Measurements from ENCODE around the gene VPS13D. TPM values are rescaled to one million over a fixed set of nuclear protein-coding genes. Genes with fewer than 3 reads are reported as not detected.

The VPS13D gene
- total RNA-seq, 1 experiment from 2014 or later = 31.6 TPM

DNA sequence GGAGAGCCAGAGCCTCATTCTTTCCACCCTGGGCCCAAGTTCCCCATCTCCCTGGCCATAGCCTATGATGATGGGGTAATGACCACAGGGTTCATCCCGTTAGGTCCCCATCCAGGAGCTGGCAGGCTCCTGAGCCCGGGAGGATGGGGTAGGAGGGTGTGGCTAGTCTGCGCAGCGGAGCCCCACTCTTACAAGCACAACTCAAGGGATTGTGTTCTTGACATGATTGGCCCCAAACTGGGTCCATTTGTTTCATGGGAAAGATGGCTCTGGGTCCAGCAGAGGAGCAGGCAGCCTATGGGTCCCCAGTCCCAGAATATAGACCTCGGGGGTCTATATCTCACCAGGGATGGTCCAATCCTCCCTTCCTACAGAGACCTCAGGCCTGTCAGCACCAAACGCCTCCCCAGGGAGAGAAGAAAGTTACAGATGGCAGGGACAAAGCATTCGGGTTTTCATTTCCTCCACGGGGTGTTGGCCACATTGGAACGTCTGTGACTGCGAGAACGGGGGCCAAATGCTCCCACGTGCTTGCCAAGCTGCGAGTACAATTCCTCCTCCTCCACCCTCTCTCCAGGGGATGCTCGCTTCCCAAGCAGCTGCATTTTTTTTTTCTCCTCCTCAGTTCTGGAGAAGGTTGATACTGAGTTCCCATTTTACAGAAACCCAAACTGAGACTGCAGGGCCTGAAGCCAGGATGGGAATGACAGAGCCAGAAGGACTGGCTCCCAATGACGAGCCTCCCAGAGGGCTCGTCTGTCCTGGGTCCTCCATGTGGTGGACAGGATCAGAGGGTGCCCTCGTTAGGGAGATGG is 317.1 kb downstream of the VPS13D start:
- H3K9me2 ChIP-seq (ENCODE audit: insufficient read depth) = no peaks in the 10 kb centered on the region
- H3K27ac ChIP-seq (ENCODE audit: low read depth, low read length) = no peak overlapping the region
- TF ChIP-seq EZH2 (IDR thresholded peaks at IDR 0.05) = no peak
- TF ChIP-seq, protein P1, sequence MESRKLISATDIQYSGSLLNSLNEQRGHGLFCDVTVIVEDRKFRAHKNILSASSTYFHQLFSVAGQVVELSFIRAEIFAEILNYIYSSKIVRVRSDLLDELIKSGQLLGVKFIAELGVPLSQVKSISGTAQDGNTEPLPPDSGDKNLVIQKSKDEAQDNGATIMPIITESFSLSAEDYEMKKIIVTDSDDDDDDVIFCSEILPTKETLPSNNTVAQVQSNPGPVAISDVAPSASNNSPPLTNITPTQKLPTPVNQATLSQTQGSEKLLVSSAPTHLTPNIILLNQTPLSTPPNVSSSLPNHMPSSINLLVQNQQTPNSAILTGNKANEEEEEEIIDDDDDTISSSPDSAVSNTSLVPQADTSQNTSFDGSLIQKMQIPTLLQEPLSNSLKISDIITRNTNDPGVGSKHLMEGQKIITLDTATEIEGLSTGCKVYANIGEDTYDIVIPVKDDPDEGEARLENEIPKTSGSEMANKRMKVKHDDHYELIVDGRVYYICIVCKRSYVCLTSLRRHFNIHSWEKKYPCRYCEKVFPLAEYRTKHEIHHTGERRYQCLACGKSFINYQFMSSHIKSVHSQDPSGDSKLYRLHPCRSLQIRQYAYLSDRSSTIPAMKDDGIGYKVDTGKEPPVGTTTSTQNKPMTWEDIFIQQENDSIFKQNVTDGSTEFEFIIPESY (IDR thresholded peaks at IDR 0.05; ENCODE audit: extremely low read depth, insufficient replicate concordance, low read length) = no peak
- intact Hi-C loops (cut with micrococcal nuclease) = loop anchor here (10.0 kb wide), 1 partner anchor 142 kb away; no protein-coding TSS in a partner anchor
- H3K4me2 ChIP-seq (ENCODE audit: low read length) = no peak overlapping the region
- DNase-seq (ENCODE audit: low read depth, low spot score) (no peak), ATAC-seq (no peak)
- RAD21 ChIA-PET (ENCODE audit: low non-redundant PET in 1 of 2, low total read pairs in 2 of 2, uncharacterized antibody in 2 of 2, unreplicated experiment in 2 of 2) = no interaction called here
- no peaks in the 10 kb centered on the region for H3K36me3 ChIP-seq (ENCODE audit: control insufficient read depth in 1 of 2, insufficient read depth in 2 of 2, low read length in 2 of 2)
- H3K9me3 ChIP-seq (ENCODE audit: control insufficient read depth in 1 of 2, insufficient read depth in 1 of 2, low read depth in 1 of 2, low read length in 2 of 2) = no peaks in the 10 kb centered on the region
- no peaks in the 10 kb centered on the region for H4K20me1 ChIP-seq (ENCODE audit: insufficient read depth)
- BruUV-seq (replicated peaks) = no TSS peak
- CTCF ChIA-PET = no interaction called here
- H3K27me3 ChIP-seq (ENCODE audit: insufficient read depth, low read length) = no peaks in the 10 kb centered on the region
- POLR2A ChIA-PET = interaction anchor here (1.1 kb wide), 1 partner anchor 72 kb away, joined by 4 read pairs; no protein-coding TSS in a partner anchor
- H3K9ac ChIP-seq (ENCODE audit: low read length) = no peak overlapping the region
- H3K4me3 ChIP-seq (replicated peaks in 1 of 2; ENCODE audit: low read depth in 1 of 2, low read length in 2 of 2) = no peak overlapping the region
- no peaks in the 10 kb centered on the region for H3K79me2 ChIP-seq (ENCODE audit: insufficient read depth, low read length)
- no peak overlapping the region for H2AFZ ChIP-seq (ENCODE audit: low read depth, low read length, poor library complexity, severe bottlenecking)
- peaks cover 17 to 50% of the 10 kb centered on the region in 2 experiments for H3K4me1 ChIP-seq (ENCODE audit: control insufficient read depth in 1 of 2, insufficient read depth in 2 of 2, low read length in 2 of 2)

DNA sequence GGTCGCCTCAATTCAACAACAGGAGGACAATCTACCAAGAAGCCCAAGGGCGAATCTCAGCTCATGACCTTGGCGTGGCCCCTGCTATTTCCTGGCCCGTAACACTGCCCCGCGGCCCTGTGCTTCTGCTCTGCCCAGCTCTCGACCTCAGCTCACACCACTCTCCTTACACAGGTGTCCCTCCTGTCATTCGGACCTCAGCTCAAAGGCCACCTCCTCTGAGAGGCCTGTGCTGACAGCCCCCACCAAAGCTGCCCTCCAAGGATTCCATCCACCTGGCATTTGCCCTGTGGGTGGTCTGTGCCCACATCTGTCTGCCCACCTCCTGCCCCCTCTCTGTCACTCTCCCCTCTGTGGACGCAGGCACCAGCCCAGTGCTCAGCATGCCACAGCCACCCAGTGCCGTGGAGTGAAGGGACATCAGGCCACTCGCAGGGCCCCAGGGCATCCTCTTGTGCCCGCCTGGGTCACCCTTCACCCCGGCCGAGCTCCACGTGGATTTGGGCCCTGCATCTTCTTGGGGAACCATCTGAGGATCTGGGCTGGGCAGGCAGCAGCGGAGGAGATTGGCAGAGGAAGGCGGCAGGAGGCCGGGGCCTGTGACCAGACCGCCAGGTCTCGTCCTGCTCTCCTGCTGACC is 317.9 kb downstream of the VPS13D start:
- POLR2A ChIA-PET = no interaction called here
- intact Hi-C loops (cut with micrococcal nuclease) = loop anchor here (10.0 kb wide), 1 partner anchor 143 kb away; no protein-coding TSS in a partner anchor
- TF ChIP-seq JUND (IDR thresholded peaks at IDR 0.05) = no peak
- TF ChIP-seq POLR2A (IDR thresholded peaks at IDR 0.05; ENCODE audit: borderline replicate concordance, extremely low read depth, insufficient read depth, insufficient read length) = no peak
- TF ChIP-seq RAD21 (IDR thresholded peaks at IDR 0.05; ENCODE audit: low read depth) = no peak
- TF ChIP-seq ELF1 (IDR thresholded peaks at IDR 0.05; ENCODE audit: borderline replicate concordance, low read depth) = no peak
- TF ChIP-seq, protein P2, sequence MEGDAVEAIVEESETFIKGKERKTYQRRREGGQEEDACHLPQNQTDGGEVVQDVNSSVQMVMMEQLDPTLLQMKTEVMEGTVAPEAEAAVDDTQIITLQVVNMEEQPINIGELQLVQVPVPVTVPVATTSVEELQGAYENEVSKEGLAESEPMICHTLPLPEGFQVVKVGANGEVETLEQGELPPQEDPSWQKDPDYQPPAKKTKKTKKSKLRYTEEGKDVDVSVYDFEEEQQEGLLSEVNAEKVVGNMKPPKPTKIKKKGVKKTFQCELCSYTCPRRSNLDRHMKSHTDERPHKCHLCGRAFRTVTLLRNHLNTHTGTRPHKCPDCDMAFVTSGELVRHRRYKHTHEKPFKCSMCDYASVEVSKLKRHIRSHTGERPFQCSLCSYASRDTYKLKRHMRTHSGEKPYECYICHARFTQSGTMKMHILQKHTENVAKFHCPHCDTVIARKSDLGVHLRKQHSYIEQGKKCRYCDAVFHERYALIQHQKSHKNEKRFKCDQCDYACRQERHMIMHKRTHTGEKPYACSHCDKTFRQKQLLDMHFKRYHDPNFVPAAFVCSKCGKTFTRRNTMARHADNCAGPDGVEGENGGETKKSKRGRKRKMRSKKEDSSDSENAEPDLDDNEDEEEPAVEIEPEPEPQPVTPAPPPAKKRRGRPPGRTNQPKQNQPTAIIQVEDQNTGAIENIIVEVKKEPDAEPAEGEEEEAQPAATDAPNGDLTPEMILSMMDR (IDR thresholded peaks at IDR 0.05 in 2 of 3, conservative IDR thresholded peaks at IDR 0.05 in 1 of 3; ENCODE audit: borderline replicate concordance in 1 of 3, insufficient read depth in 1 of 3, low read depth in 2 of 3, low read length in 2 of 3) = no peak

More for the DNA sequence above, 317.9 kb downstream of the VPS13D start:
- Histone ChIP-seq H3K27me3 (ENCODE audit: insufficient read depth, low read length) (no peaks in the 10 kb centered on the region), H3K9me2 (ENCODE audit: insufficient read depth) (no peaks in the 10 kb centered on the region), H2AFZ (ENCODE audit: low read depth, low read length, poor library complexity, severe bottlenecking) (no peak overlapping the region), H3K4me2 (ENCODE audit: low read length) (no peak overlapping the region), H3K4me3 (replicated peaks in 1 of 2; ENCODE audit: low read depth in 1 of 2, low read length in 2 of 2) (no peak overlapping the region), H3K9ac (ENCODE audit: low read length) (no peak overlapping the region), H3K9me3 (ENCODE audit: control insufficient read depth in 1 of 2, insufficient read depth in 1 of 2, low read depth in 1 of 2, low read length in 2 of 2) (no peaks in the 10 kb centered on the region), H3K27ac (ENCODE audit: low read depth, low read length) (no peak overlapping the region), H3K79me2 (ENCODE audit: insufficient read depth, low read length) (no peaks in the 10 kb centered on the region), H4K20me1 (ENCODE audit: insufficient read depth) (no peaks in the 10 kb centered on the region), H3K4me1 (ENCODE audit: control insufficient read depth in 1 of 2, insufficient read depth in 2 of 2, low read length in 2 of 2) (peaks cover 17 to 51% of the 10 kb centered on the region in 2 experiments), H3K36me3 (ENCODE audit: control insufficient read depth in 1 of 2, insufficient read depth in 2 of 2, low read length in 2 of 2) (no peaks in the 10 kb centered on the region)
- DNase-seq (ENCODE audit: low read depth, low spot score) = no peak
- no TSS peak for BruUV-seq (replicated peaks)
- ChIA-PET RAD21 (ENCODE audit: low non-redundant PET in 1 of 2, low total read pairs in 2 of 2, uncharacterized antibody in 2 of 2, unreplicated experiment in 2 of 2) (no interaction called here), CTCF (no interaction called here)
- no peak for ATAC-seq

Data from HCT116 (cell line).